WTC11 (cell line): ENCODE measurements around the gene PARL.

Source experiments
- FOXJ3 ChIP-seq: sonication (generic); formaldehyde crosslinking; IDR thresholded peaks from 2 replicates; pipeline ENCODE4 v1.9.0; 2021; ENCODE audit warnings: missing genetic modification reagents, mild to moderate bottlenecking, borderline replicate concordance
- FOXP1 ChIP-seq: sonication (generic); formaldehyde crosslinking; IDR thresholded peaks from 2 replicates; pipeline ENCODE4 v1.8.0; 2022; ENCODE audit warnings: missing genetic modification reagents, mild to moderate bottlenecking, moderate library complexity, borderline replicate concordance
- OVOL2 ChIP-seq: fragments of 250-450 bp; sonication (Bioruptor Pico); IDR thresholded peaks from 2 replicates; pipeline ENCODE4 v1.9.0; 2021; ENCODE audit warnings: mild to moderate bottlenecking, borderline replicate concordance
- TEAD1 ChIP-seq: sonication (generic); formaldehyde crosslinking; IDR thresholded peaks from 2 replicates; pipeline ENCODE4 v1.8.0; 2022; ENCODE audit warnings: mild to moderate bottlenecking, missing genetic modification reagents
- USF2 ChIP-seq: sonication (generic); formaldehyde crosslinking; IDR thresholded peaks from 2 replicates; pipeline ENCODE4 v1.8.1; 2023; ENCODE audit warnings: mild to moderate bottlenecking, missing genetic modification reagents, moderate library complexity
- ZNF232 ChIP-seq: sonication (generic); formaldehyde crosslinking; IDR thresholded peaks from 2 replicates; pipeline ENCODE4 v1.8.0; 2022; ENCODE audit warnings: mild to moderate bottlenecking, missing genetic modification reagents
- ZNF263 ChIP-seq: sonication (generic); formaldehyde crosslinking; IDR thresholded peaks from 2 replicates; pipeline ENCODE4 v1.8.1; 2022; ENCODE audit warnings: low read depth, mild to moderate bottlenecking, moderate library complexity, missing genetic modification reagents
- TF ChIP-seq, protein P1 (sequence below): fragments of 200-600 bp; IDR thresholded peaks from 2 replicates; pipeline ENCODE4 v1.8.0; 2022; ENCODE audit warnings: antibody characterized with exemption
- TF ChIP-seq, protein P2 (sequence below): sonication (generic); formaldehyde crosslinking; IDR thresholded peaks from 2 replicates; pipeline ENCODE4 v1.8.1; 2022; ENCODE audit warnings: mild to moderate bottlenecking, moderate library complexity, missing genetic modification reagents

DNA sequence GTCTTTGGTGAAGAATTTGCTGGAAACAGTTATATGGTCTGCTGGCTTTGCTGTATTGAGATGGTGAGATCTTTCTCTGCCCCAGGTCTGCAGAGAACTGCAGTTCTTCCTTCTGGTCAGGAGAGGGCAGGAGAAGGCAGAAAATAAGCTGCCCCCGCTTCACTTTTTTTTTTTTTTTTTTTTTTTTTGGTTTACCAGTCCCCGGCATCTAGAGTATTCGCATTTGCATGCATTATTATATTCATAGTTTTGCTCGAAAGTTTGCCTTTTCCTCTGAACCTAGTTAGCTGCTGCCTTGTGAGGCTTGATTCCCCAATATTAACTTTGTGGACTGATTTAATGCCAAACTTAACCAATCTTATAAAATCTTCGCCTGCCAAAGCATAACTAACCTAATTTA, 10.6 kb upstream of the PARL start:
- no peak for TF ChIP-seq TEAD1 (CRISPR knock-in tag)
- no peak for TF ChIP-seq FOXP1 (CRISPR knock-in tag)
- TF ChIP-seq, protein P1, sequence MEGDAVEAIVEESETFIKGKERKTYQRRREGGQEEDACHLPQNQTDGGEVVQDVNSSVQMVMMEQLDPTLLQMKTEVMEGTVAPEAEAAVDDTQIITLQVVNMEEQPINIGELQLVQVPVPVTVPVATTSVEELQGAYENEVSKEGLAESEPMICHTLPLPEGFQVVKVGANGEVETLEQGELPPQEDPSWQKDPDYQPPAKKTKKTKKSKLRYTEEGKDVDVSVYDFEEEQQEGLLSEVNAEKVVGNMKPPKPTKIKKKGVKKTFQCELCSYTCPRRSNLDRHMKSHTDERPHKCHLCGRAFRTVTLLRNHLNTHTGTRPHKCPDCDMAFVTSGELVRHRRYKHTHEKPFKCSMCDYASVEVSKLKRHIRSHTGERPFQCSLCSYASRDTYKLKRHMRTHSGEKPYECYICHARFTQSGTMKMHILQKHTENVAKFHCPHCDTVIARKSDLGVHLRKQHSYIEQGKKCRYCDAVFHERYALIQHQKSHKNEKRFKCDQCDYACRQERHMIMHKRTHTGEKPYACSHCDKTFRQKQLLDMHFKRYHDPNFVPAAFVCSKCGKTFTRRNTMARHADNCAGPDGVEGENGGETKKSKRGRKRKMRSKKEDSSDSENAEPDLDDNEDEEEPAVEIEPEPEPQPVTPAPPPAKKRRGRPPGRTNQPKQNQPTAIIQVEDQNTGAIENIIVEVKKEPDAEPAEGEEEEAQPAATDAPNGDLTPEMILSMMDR = peak; percentile 69
- TF ChIP-seq, protein P2, sequence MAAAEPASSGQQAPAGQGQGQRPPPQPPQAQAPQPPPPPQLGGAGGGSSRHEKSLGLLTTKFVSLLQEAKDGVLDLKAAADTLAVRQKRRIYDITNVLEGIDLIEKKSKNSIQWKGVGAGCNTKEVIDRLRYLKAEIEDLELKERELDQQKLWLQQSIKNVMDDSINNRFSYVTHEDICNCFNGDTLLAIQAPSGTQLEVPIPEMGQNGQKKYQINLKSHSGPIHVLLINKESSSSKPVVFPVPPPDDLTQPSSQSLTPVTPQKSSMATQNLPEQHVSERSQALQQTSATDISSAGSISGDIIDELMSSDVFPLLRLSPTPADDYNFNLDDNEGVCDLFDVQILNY (CRISPR knock-in tag) = no peak
- no peak for TF ChIP-seq FOXJ3
- TF ChIP-seq OVOL2 (CRISPR knock-in tag) = no peak
- no peak for TF ChIP-seq ZNF263 (CRISPR knock-in tag)
- TF ChIP-seq ZNF232 (CRISPR knock-in tag) = no peak
- no peak for TF ChIP-seq USF2 (CRISPR knock-in tag)
